Measurements from ENCODE around the gene SASS6. TPM values are rescaled to one million over a fixed set of nuclear protein-coding genes. Genes with fewer than 3 reads are reported as not detected.

The SASS6 gene
- total RNA-seq, 1 donor from 2014 or later, result 3.6 TPM

GRCh38 chr1:100137602-100138001 lies 4.9 kb upstream of the SASS6 start:
- Histone ChIP-seq H3K4me3 (ENCODE audit: insufficient read depth, low read depth, low read length) (no peak overlapping the region), H3K9me3 (ENCODE audit: insufficient read depth, low read depth, low read length) (no peaks in the 10 kb centered on the region), H3K4me1 (ENCODE audit: insufficient read depth, low read length) (no peaks in the 10 kb centered on the region), H3K27ac (ENCODE audit: low read depth, low read length) (no peak overlapping the region), H3K36me3 (ENCODE audit: insufficient read depth, low read length) (peaks cover 33% of the 10 kb centered on the region), H3K27me3 (ENCODE audit: insufficient read depth, low read length) (no peaks in the 10 kb centered on the region), H3K79me2 (ENCODE audit: insufficient read depth, low read length) (peaks cover 31% of the 10 kb centered on the region), H3K4me2 (ENCODE audit: low read length) (no peak overlapping the region), H2AFZ (ENCODE audit: low read depth, low read length) (no peak overlapping the region), H3K9ac (ENCODE audit: low read length) (no peak overlapping the region), H4K20me1 (ENCODE audit: insufficient read depth, low read length) (no peaks in the 10 kb centered on the region)
- H3K27ac Mint-ChIP-seq (ENCODE audit: unreplicated experiment), result no peak overlapping the region
- peaks cover 5% of the 10 kb centered on the region for H3K4me1 Mint-ChIP-seq (ENCODE audit: low read depth, unreplicated experiment)
- H3K27me3 Mint-ChIP-seq (ENCODE audit: low read depth, unreplicated experiment), result no peaks in the 10 kb centered on the region
- DNase-seq (ENCODE audit: low read depth), result no peak
- FAIRE-seq, result no peak
- TF ChIP-seq EZH2 (IDR thresholded peaks at IDR 0.05; ENCODE audit: insufficient read depth, low read length), result no peak
- TF ChIP-seq, protein P1, sequence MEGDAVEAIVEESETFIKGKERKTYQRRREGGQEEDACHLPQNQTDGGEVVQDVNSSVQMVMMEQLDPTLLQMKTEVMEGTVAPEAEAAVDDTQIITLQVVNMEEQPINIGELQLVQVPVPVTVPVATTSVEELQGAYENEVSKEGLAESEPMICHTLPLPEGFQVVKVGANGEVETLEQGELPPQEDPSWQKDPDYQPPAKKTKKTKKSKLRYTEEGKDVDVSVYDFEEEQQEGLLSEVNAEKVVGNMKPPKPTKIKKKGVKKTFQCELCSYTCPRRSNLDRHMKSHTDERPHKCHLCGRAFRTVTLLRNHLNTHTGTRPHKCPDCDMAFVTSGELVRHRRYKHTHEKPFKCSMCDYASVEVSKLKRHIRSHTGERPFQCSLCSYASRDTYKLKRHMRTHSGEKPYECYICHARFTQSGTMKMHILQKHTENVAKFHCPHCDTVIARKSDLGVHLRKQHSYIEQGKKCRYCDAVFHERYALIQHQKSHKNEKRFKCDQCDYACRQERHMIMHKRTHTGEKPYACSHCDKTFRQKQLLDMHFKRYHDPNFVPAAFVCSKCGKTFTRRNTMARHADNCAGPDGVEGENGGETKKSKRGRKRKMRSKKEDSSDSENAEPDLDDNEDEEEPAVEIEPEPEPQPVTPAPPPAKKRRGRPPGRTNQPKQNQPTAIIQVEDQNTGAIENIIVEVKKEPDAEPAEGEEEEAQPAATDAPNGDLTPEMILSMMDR (IDR thresholded peaks at IDR 0.05; ENCODE audit: insufficient read depth, low read depth, low read length), result no peak
- no peaks in the 10 kb centered on the region for H3K36me3 Mint-ChIP-seq (ENCODE audit: low read depth, unreplicated experiment)
- H3K9me3 Mint-ChIP-seq (ENCODE audit: unreplicated experiment), result no peaks in the 10 kb centered on the region
- no peak overlapping the region for H3K4me3 Mint-ChIP-seq (ENCODE audit: unreplicated experiment)

- H3K9me3 ChIP-seq (ENCODE audit: insufficient read depth, low read depth, low read length), result no peaks in the 10 kb centered on the region
- H3K9ac ChIP-seq (ENCODE audit: low read length), result no peak overlapping the region
- peaks cover 58% of the 10 kb centered on the region for H3K79me2 ChIP-seq (ENCODE audit: insufficient read depth, low read length)
- TF ChIP-seq, protein P1 (IDR thresholded peaks at IDR 0.05; ENCODE audit: insufficient read depth, low read depth, low read length), result no peak
- no peak for TF ChIP-seq EZH2 (IDR thresholded peaks at IDR 0.05; ENCODE audit: insufficient read depth, low read length)
- peaks cover 18% of the 10 kb centered on the region for H3K36me3 ChIP-seq (ENCODE audit: insufficient read depth, low read length)
- no peak overlapping the region for H2AFZ ChIP-seq (ENCODE audit: low read depth, low read length)
- H3K27me3 Mint-ChIP-seq (ENCODE audit: low read depth, unreplicated experiment), result no peaks in the 10 kb centered on the region
- no peaks in the 10 kb centered on the region for H4K20me1 ChIP-seq (ENCODE audit: insufficient read depth, low read length)
- no peaks in the 10 kb centered on the region for H3K9me3 Mint-ChIP-seq (ENCODE audit: unreplicated experiment)
- H3K27me3 ChIP-seq (ENCODE audit: insufficient read depth, low read length), result no peaks in the 10 kb centered on the region
- H3K27ac ChIP-seq (ENCODE audit: low read depth, low read length), result no peak overlapping the region
- H3K4me3 ChIP-seq (ENCODE audit: insufficient read depth, low read depth, low read length), result no peak overlapping the region
- DNase-seq (ENCODE audit: low read depth) (no peak), FAIRE-seq (no peak)
- no peak overlapping the region for H3K27ac Mint-ChIP-seq (ENCODE audit: unreplicated experiment)
- peak overlapping the region; percentile 12 for H3K4me3 Mint-ChIP-seq (ENCODE audit: unreplicated experiment)
- H3K4me2 ChIP-seq (ENCODE audit: low read length), result no peak overlapping the region
- H3K36me3 Mint-ChIP-seq (ENCODE audit: low read depth, unreplicated experiment), result no peaks in the 10 kb centered on the region
- H3K4me1 ChIP-seq (ENCODE audit: insufficient read depth, low read length), result peaks cover 3% of the 10 kb centered on the region
- H3K4me1 Mint-ChIP-seq (ENCODE audit: low read depth, unreplicated experiment), result peaks cover 5% of the 10 kb centered on the region
Measured at GRCh38 chr1:100134872-100135271, 2.1 kb upstream of the SASS6 start.

GRCh38 chr1:100131623-100132022 lies 1.1 kb downstream of the SASS6 start:
- no peaks in the 10 kb centered on the region for H3K27me3 Mint-ChIP-seq (ENCODE audit: low read depth, unreplicated experiment)
- no peak overlapping the region for H2AFZ ChIP-seq (ENCODE audit: low read depth, low read length)
- DNase-seq (ENCODE audit: low read depth) (no peak), FAIRE-seq (no peak)
- H3K36me3 ChIP-seq (ENCODE audit: insufficient read depth, low read length), result no peaks in the 10 kb centered on the region
- no peaks in the 10 kb centered on the region for H3K27me3 ChIP-seq (ENCODE audit: insufficient read depth, low read length)
- peak overlapping the region; percentile 81 for H3K4me2 ChIP-seq (ENCODE audit: low read length)
- no peaks in the 10 kb centered on the region for H3K9me3 ChIP-seq (ENCODE audit: insufficient read depth, low read depth, low read length)
- no peaks in the 10 kb centered on the region for H3K36me3 Mint-ChIP-seq (ENCODE audit: low read depth, unreplicated experiment)
- no peaks in the 10 kb centered on the region for H4K20me1 ChIP-seq (ENCODE audit: insufficient read depth, low read length)
- peaks cover 81% of the 10 kb centered on the region for H3K79me2 ChIP-seq (ENCODE audit: insufficient read depth, low read length)
- no peaks in the 10 kb centered on the region for H3K9me3 Mint-ChIP-seq (ENCODE audit: unreplicated experiment)
- peak overlapping the region; percentile 96 for H3K4me3 ChIP-seq (ENCODE audit: insufficient read depth, low read depth, low read length)
- TF ChIP-seq, protein P1 (IDR thresholded peaks at IDR 0.05; ENCODE audit: insufficient read depth, low read depth, low read length), result no peak
- no peak for TF ChIP-seq EZH2 (IDR thresholded peaks at IDR 0.05; ENCODE audit: insufficient read depth, low read length)
- H3K4me1 Mint-ChIP-seq (ENCODE audit: low read depth, unreplicated experiment), result peaks cover 5% of the 10 kb centered on the region
- H3K27ac Mint-ChIP-seq (ENCODE audit: unreplicated experiment), result no peak overlapping the region
- H3K4me3 Mint-ChIP-seq (ENCODE audit: unreplicated experiment), result peak overlapping the region; percentile 95
- peaks cover 3% of the 10 kb centered on the region for H3K4me1 ChIP-seq (ENCODE audit: insufficient read depth, low read length)
- peak overlapping the region; percentile 85 for H3K9ac ChIP-seq (ENCODE audit: low read length)
- H3K27ac ChIP-seq (ENCODE audit: low read depth, low read length), result no peak overlapping the region

All from astrocyte (in vitro differentiated cells and primary cell).